Nephron (organoid): ENCODE results near the gene RFTN1.

ENCODE experiments used
- H3K27ac Mint-ChIP-seq, 3 experiments: 2 replicates each; pipeline ENCODE4 v1.8.0; 2020; ENCODE audit warnings: mixed read lengths in 3 of 3, mild to moderate bottlenecking in 2 of 3, moderate library complexity in 1 of 3
- H3K27me3 Mint-ChIP-seq: 2 replicates; pipeline ENCODE4 v1.8.0; 2021; ENCODE audit warnings: low read depth, mild to moderate bottlenecking, moderate library complexity, mixed read lengths
- H3K36me3 Mint-ChIP-seq: 2 replicates; pipeline ENCODE4 v1.8.0; 2020; ENCODE audit warnings: low read depth, mixed read lengths
- H3K4me1 Mint-ChIP-seq: 2 replicates; pipeline ENCODE4 v1.8.0; 2020; ENCODE audit warnings: mixed read lengths
- H3K4me3 Mint-ChIP-seq, 3 experiments: 2 replicates each; pipeline ENCODE4 v1.8.0; 2020; ENCODE audit warnings: mild to moderate bottlenecking in 3 of 3, mixed read lengths in 3 of 3, moderate library complexity in 2 of 3
- H3K9me3 Mint-ChIP-seq: 2 replicates; pipeline ENCODE4 v1.8.0; 2020; ENCODE audit warnings: mixed read lengths
- TF ChIP-seq, protein P1 (sequence below), 3 experiments: fragments of 200-600 bp; sonication (generic); IDR thresholded peaks; one replicate each; pipeline ENCODE4 v1.5.0; 2021; ENCODE audit warnings: antibody characterized with exemption in 3 of 3; ENCODE audit not compliant: unreplicated experiment in 3 of 3

Gene RFTN1

DNA sequence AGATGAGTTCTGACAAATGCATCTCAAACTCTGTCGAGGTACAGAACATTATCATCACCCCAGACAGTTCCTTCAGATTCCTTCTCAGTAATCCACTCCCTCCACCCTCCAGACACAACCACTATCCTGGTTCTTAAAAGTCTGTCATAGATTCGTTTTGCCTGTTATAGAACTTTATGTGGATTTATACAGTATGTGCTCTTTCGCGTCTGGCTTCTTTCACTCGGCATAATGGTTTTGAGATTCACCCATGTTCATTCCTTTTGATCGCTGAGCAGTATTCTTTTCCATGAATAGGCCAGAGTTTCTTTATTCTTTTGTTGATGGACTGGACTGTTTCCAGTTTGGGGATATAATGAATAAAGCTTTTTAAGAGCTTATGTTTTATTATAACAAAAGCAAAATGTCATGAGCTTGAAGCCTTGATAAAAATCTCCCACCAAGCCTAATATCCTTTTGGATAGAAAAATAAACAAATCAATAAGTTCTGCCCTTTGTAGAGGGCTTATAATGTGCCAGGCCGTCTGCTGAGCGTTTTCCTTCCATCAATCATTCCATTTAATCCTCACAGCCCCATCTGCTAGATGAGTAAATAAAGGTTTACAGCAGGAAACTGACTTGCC lies 21.3 kb upstream of the RFTN1 start:
- Mint-ChIP-seq H3K9me3 (no peaks in the 10 kb centered on the region), H3K36me3 (no peaks in the 10 kb centered on the region), H3K27ac (peak overlapping the region; percentile 32 to 53 (median 51)), H3K4me1 (peaks cover 56% of the 10 kb centered on the region), H3K27me3 (peaks cover 10% of the 10 kb centered on the region), H3K4me3 (no peak overlapping the region)
- TF ChIP-seq, protein P1, sequence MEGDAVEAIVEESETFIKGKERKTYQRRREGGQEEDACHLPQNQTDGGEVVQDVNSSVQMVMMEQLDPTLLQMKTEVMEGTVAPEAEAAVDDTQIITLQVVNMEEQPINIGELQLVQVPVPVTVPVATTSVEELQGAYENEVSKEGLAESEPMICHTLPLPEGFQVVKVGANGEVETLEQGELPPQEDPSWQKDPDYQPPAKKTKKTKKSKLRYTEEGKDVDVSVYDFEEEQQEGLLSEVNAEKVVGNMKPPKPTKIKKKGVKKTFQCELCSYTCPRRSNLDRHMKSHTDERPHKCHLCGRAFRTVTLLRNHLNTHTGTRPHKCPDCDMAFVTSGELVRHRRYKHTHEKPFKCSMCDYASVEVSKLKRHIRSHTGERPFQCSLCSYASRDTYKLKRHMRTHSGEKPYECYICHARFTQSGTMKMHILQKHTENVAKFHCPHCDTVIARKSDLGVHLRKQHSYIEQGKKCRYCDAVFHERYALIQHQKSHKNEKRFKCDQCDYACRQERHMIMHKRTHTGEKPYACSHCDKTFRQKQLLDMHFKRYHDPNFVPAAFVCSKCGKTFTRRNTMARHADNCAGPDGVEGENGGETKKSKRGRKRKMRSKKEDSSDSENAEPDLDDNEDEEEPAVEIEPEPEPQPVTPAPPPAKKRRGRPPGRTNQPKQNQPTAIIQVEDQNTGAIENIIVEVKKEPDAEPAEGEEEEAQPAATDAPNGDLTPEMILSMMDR (IDR thresholded peaks at IDR 0.05; ENCODE audit: unreplicated experiment in 3 of 3), result no peak

DNA sequence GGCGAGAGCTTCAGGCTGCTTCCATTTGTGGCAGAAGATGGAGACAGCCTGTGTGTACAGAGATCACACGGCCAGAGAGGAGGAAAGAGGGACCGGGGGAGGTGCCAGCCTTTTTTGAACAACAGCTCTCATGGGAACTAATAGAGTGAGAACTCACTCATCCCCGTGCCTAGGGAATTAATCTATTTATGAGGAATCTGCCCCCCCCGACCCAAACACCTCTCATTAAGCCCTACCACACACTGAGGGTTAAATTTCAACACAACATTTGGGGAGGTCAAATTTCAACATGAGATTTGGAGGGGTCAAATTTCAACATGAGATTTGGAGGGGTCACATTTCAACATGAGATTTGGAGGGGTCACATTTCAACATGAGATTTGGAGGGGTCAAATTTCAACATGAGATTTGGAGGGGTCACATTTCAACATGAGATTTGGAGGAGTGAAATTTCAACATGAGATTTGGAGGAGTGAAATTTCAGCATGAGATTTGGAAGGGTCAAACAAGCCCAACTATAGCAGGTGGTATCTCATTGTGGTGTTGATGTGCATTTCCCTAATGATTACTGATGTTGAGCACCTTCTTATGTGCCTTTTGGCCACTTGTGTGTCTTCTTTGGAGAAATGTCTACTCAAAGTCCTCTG lies 20.6 kb upstream of the RFTN1 start:
- Mint-ChIP-seq H3K36me3 (no peaks in the 10 kb centered on the region), H3K9me3 (no peaks in the 10 kb centered on the region), H3K4me3 (no peak overlapping the region), H3K4me1 (peaks cover 63% of the 10 kb centered on the region), H3K27me3 (peaks cover 10% of the 10 kb centered on the region), H3K27ac (peak overlapping the region; percentile 32 to 53 (median 51))
- TF ChIP-seq, protein P1 (IDR thresholded peaks at IDR 0.05; ENCODE audit: unreplicated experiment in 3 of 3), result no peak

DNA sequence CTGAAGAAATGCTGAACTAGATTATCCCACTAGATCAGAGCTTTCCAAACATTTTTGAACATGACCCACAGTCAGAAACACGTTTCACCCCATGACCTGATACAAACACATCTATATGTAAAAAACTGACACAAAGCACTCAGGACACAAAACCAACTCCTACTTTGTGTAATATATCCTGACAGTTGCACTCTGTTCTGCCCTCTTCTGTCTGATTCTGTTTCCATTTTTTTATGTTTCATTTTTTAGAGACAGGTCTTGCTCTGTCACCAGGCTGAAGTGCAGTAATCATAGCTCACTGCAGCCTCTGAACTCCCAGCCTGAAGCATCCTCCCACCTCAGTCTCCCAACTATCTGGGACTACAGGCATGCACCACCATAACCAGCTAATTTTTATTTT lies 15.8 kb upstream of the RFTN1 start:
- Mint-ChIP-seq H3K4me3 (no peak overlapping the region), H3K27me3 (peaks cover 10% of the 10 kb centered on the region), H3K27ac (peak overlapping the region; percentile 5 to 44 (median 20)), H3K36me3 (no peaks in the 10 kb centered on the region), H3K4me1 (peaks cover 51% of the 10 kb centered on the region), H3K9me3 (peaks cover 4% of the 10 kb centered on the region)
- TF ChIP-seq, protein P1 (IDR thresholded peaks at IDR 0.05; ENCODE audit: unreplicated experiment in 3 of 3), result peak in 1 of 3 experiments; percentile 13

DNA sequence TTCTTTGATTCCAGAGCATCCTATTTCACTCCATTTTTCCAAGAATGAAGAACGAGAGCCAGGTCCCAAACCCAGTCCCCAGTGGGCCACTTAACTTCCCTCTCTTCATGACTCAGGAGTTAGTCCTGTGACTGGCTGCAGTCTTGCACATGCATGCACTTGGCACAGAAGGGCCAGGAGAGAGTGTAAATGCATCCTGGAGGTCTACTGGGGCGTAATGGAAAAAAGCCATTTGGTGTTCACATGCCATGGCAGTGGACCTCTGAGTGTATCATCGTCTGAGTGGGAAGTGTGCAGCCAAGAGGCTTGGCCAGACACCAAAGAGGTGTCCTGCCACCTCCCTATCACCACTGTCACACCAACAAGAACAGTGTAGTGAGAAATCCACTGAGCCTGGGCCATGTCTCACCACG lies 15.1 kb upstream of the RFTN1 start:
- Mint-ChIP-seq H3K9me3 (peaks cover 4% of the 10 kb centered on the region), H3K36me3 (no peaks in the 10 kb centered on the region), H3K4me1 (peaks cover 44% of the 10 kb centered on the region), H3K27me3 (peaks cover 10% of the 10 kb centered on the region), H3K27ac (peak overlapping the region in 2 of 3 experiments; percentile 32 to 44), H3K4me3 (no peak overlapping the region)
- TF ChIP-seq, protein P1 (IDR thresholded peaks at IDR 0.05; ENCODE audit: unreplicated experiment in 3 of 3), result no peak

DNA sequence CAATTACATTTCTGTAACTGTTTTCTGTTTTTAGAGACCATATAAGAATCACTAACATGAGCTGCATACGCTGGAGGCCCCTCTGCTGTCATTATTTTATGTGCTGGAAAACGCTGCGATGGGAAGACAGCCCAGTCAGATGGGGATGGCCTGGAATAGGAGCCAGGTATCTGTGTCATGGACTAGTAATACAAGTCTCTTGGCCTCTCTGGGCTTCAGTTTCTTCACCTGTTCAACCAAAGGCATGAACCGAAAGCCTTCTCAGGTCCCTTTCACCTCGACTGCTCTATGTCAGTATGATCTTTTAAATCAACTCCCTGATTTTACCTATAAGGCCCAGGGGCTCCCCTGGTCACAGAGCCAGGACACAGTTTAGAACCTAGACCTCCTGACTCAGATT lies 14.6 kb upstream of the RFTN1 start:
- no peaks in the 10 kb centered on the region for H3K36me3 Mint-ChIP-seq
- H3K4me3 Mint-ChIP-seq, result no peak overlapping the region
- H3K27me3 Mint-ChIP-seq, result peaks cover 10% of the 10 kb centered on the region
- peak overlapping the region in 2 of 3 experiments; percentile 32 to 44 for H3K27ac Mint-ChIP-seq
- TF ChIP-seq, protein P1 (IDR thresholded peaks at IDR 0.05; ENCODE audit: unreplicated experiment in 3 of 3), result no peak
- H3K9me3 Mint-ChIP-seq, result peaks cover 4% of the 10 kb centered on the region
- H3K4me1 Mint-ChIP-seq, result peaks cover 44% of the 10 kb centered on the region

DNA sequence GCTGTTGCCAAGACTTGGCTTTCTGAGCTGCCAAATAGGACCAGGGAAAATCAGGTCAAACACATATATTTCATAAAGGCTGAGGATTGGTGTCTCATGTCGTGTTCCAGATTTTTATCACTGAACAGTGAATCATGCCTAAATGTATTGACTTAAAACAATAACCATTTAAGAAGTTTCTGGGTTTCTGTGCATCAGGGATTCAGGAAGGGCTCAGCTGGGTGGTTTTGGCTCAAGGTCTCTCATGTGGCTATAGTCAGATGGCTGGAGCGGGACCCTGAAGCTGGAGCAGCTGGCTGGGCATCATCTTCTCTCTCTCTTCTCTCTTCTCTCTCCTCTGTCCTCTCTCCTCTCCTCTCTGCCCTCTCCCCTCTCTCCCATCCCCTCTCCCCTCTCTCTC lies 10.7 kb upstream of the RFTN1 start:
- H3K9me3 Mint-ChIP-seq, result peaks cover 4% of the 10 kb centered on the region
- TF ChIP-seq, protein P1 (IDR thresholded peaks at IDR 0.05; ENCODE audit: unreplicated experiment in 3 of 3), result no peak
- H3K27ac Mint-ChIP-seq, result no peak overlapping the region
- H3K4me3 Mint-ChIP-seq, result no peak overlapping the region
- H3K36me3 Mint-ChIP-seq, result no peaks in the 10 kb centered on the region
- no peaks in the 10 kb centered on the region for H3K27me3 Mint-ChIP-seq
- peaks cover 45% of the 10 kb centered on the region for H3K4me1 Mint-ChIP-seq
